Measurements from ENCODE around the gene DCST1. TPM values are rescaled to one million over a fixed set of nuclear protein-coding genes. Genes with fewer than 3 reads are reported as not detected.

DCST1 gene
- total and polyA plus RNA-seq, 2 of the 13 experiments (the other 11 are each of a cell fraction or from before 2014, with no cell fraction given): 0.04 TPM; not detected in 1

GRCh38 chr1:155063550-155064110, 30.0 kb downstream of the DCST1 start, which contains the start of gene EFNA4 (continued):
- TF ChIP-seq ZNF710 (CRISPR knock-in tag; IDR thresholded peaks at IDR 0.05; ENCODE audit: borderline replicate concordance) (no peak), ZFP91 (CRISPR knock-in tag; IDR thresholded peaks at IDR 0.05; ENCODE audit: borderline replicate concordance) (no peak; the same call in 1 of the 2 replicates), ZNF225 (CRISPR knock-in tag; IDR thresholded peaks at IDR 0.05) (no peak), MXD1 (CRISPR knock-in tag; IDR thresholded peaks at IDR 0.05) (peak; percentile 53; the same call in 1 of the 2 replicates), AGO2 (optimal IDR thresholded peaks at IDR 0.05; ENCODE audit: low read depth, low read length) (no peak), ZEB1 (IDR thresholded peaks at IDR 0.05; ENCODE audit: insufficient replicate concordance, low read depth) (peak; percentile 45), GABPA (IDR thresholded peaks at IDR 0.05; ENCODE audit: low read depth, low read length) (no peak), GABPA (CRISPR knock-in tag; IDR thresholded peaks at IDR 0.05; ENCODE audit: low read depth) (peak; percentile 39; the same call in 1 of the 2 replicates), SOX13 (IDR thresholded peaks at IDR 0.05) (no peak), SOX13 (CRISPR knock-in tag; conservative IDR thresholded peaks at IDR 0.05 in 1 of 2, IDR thresholded peaks at IDR 0.05 in 1 of 2) (no peak), ZBTB7A (CRISPR knock-in tag; IDR thresholded peaks at IDR 0.05) (no peak), CBFB (CRISPR knock-in tag; IDR thresholded peaks at IDR 0.05) (no peak), U2AF2 (IDR thresholded peaks at IDR 0.05; ENCODE audit: low read depth, low read length) (no peak), ZNF33B (CRISPR knock-in tag; IDR thresholded peaks at IDR 0.05) (no peak; the same call in 1 of the 2 replicates), ETV6 (CRISPR knock-in tag; conservative IDR thresholded peaks at IDR 0.05) (no peak), ZBTB10 (CRISPR knock-in tag; IDR thresholded peaks at IDR 0.05; ENCODE audit: borderline replicate concordance) (no peak), PHF8 (CRISPR knock-in tag; IDR thresholded peaks at IDR 0.05) (peak; percentile 88), SRSF4 (IDR thresholded peaks at IDR 0.05; ENCODE audit: low read depth, low read length, poor library complexity, severe bottlenecking) (no peak), PRPF4 (IDR thresholded peaks at IDR 0.05; ENCODE audit: low read depth, low read length, poor library complexity, severe bottlenecking) (no peak), ZBTB34 (CRISPR knock-in tag; IDR thresholded peaks at IDR 0.05) (no peak), PHF20 (CRISPR knock-in tag; IDR thresholded peaks at IDR 0.05) (peak; percentile 36; the same call in 1 of the 2 replicates), MYC (CRISPR knock-in tag; IDR thresholded peaks at IDR 0.05; ENCODE audit: borderline replicate concordance) (no peak), JUN (CRISPR knock-in tag; IDR thresholded peaks at IDR 0.05) (no peak)
